ENCODE data around the gene GALNT9. TPM values are rescaled to one million over a fixed set of nuclear protein-coding genes. Genes with fewer than 3 reads are reported as not detected.

The GALNT9 gene
- total and polyA plus RNA-seq, 2 donors (not counting 1 experiment from before 2014, with no cell fraction given), result 0.71 to 2.4 TPM

DNA sequence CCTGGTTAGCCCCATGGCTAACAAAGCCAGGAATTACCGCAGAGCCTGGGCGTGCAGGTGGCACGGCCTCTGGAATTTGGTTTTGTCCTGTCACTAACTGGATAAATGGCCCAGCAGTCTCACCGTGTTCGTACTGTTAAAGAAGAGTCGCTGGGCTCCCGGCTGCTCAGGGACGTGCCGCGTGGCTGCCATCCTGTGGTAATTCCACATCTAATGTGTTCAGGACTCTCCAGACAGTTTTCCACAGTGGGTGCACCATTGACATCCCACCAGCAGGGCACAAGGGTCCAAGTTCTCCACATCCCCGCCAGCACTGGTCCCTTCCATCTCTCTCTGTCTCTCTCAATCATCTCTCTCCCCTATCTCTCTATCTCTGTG is 165.5 kb downstream of the GALNT9 start:
- Histone ChIP-seq H3K4me3 (ENCODE audit: control extremely low read depth in 1 of 5, extremely low read depth in 1 of 5, insufficient read depth in 1 of 5, low read depth in 2 of 5, low read length in 4 of 5) (no peak overlapping the region), H3K27ac (ENCODE audit: low read length in 2 of 2) (no peak overlapping the region), H3K9ac (ENCODE audit: low read length) (no peak overlapping the region), H3K4me2 (replicated peaks; ENCODE audit: low read depth, low read length, poor library complexity, severe bottlenecking) (no peak overlapping the region), H3K27me3 (replicated peaks in 1 of 4; ENCODE audit: control extremely low read depth in 1 of 4, control insufficient read depth in 3 of 4, insufficient read depth in 4 of 4, low read length in 3 of 4) (peaks cover 0 to 7% (median 0%) of the 10 kb centered on the region in 4 experiments), H3K4me1 (ENCODE audit: control insufficient read depth in 2 of 2, insufficient read depth in 2 of 2, low read length in 2 of 2) (no peaks in the 10 kb centered on the region), H3K9me3 (ENCODE audit: control extremely low read depth in 1 of 3, control insufficient read depth in 2 of 3, insufficient read depth in 1 of 3, low read length in 2 of 3) (peaks cover 0 to 20% (median 0%) of the 10 kb centered on the region in 3 donors), H3K36me3 (replicated peaks in 1 of 2; ENCODE audit: control extremely low read depth in 1 of 2, control insufficient read depth in 1 of 2, extremely low read depth in 1 of 2, insufficient read depth in 2 of 2, low read length in 1 of 2) (no peaks in the 10 kb centered on the region), H2AFZ (ENCODE audit: insufficient read depth, low read depth, low read length, poor library complexity, severe bottlenecking) (no peak overlapping the region), H4K20me1 (ENCODE audit: control insufficient read depth, insufficient read depth, low read length, poor library complexity, severe bottlenecking) (no peaks in the 10 kb centered on the region), H3K79me2 (ENCODE audit: control insufficient read depth, insufficient read depth, low read length) (no peaks in the 10 kb centered on the region)
- Mint-ChIP-seq H3K4me3 (no peak overlapping the region), H3K27ac (no peak overlapping the region), H3K27me3 (no peaks in the 10 kb centered on the region), H3K9me3 (ENCODE audit: insufficient read depth) (no peaks in the 10 kb centered on the region), H3K4me1 (no peaks in the 10 kb centered on the region)
- ATAC-seq (ENCODE audit: low read depth), result no peak
- TF ChIP-seq, protein P1, sequence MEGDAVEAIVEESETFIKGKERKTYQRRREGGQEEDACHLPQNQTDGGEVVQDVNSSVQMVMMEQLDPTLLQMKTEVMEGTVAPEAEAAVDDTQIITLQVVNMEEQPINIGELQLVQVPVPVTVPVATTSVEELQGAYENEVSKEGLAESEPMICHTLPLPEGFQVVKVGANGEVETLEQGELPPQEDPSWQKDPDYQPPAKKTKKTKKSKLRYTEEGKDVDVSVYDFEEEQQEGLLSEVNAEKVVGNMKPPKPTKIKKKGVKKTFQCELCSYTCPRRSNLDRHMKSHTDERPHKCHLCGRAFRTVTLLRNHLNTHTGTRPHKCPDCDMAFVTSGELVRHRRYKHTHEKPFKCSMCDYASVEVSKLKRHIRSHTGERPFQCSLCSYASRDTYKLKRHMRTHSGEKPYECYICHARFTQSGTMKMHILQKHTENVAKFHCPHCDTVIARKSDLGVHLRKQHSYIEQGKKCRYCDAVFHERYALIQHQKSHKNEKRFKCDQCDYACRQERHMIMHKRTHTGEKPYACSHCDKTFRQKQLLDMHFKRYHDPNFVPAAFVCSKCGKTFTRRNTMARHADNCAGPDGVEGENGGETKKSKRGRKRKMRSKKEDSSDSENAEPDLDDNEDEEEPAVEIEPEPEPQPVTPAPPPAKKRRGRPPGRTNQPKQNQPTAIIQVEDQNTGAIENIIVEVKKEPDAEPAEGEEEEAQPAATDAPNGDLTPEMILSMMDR (IDR thresholded peaks at IDR 0.05), result no peak
- no peak for TF ChIP-seq EZH2 (IDR thresholded peaks at IDR 0.05; ENCODE audit: borderline replicate concordance, insufficient read depth, low read depth, low read length, poor library complexity, severe bottlenecking)
- intact Hi-C loops (cut with micrococcal nuclease), result no loop called here
- ChIA-PET POLR2A (no interaction called here), CTCF (interaction anchor here (2.9 kb wide), 1 partner anchor 10 kb away, joined by 7 read pairs; no protein-coding TSS in a partner anchor)
- DNase-seq, result no peak
- WGBS (ENCODE audit: insufficient coverage), result 76% methylated on average over 11 of the region's 11 CpGs

DNA sequence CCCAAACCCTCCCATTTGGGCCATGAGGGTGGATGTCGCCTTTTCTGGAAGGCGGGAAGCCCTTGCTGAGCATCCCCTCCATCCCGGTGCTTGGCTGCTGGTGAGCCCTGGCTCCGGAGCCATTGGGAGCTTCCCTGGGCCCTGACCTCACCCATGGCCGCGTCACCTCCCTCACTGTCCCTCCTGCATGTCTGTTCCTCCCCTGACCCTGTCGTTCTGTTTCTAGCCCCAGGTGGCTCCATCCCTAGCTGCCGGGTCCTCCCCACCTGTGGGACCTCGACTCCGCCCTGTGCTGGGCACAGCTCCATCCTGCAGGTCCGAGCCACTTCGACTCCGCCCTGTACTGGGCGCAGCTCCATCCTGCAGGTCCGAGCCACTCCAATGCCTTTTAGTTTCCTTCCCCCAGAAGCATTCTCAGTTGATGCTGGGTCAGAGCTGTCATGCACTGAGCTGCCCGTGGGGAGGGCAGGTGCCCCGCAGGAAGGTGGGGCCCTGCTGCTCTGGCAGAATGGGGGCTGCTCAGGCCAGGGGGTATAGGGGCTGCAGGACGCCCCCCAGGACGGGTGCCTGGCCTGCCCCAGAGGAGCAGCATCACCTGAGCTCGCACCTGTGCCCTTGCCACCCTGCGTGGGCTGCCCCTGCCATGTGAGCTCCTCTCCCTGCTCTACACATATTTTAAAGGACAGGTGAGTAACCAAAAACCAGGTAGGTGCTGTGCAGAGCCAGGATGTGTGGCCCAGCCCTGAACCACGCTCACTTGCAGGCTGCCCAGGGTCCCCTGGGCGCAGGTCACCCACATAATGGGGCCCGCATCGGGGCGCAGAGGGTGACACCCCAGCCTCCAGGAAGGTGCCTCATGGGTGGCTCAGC is 166.1 kb downstream of the GALNT9 start:
- ATAC-seq (ENCODE audit: low read depth), result no peak

More for the DNA sequence above, 166.1 kb downstream of the GALNT9 start:
- Histone ChIP-seq H3K9me3 (ENCODE audit: control extremely low read depth in 1 of 3, control insufficient read depth in 2 of 3, insufficient read depth in 1 of 3, low read length in 2 of 3) (peaks cover 0 to 20% (median 0%) of the 10 kb centered on the region in 3 donors), H3K4me2 (replicated peaks; ENCODE audit: low read depth, low read length, poor library complexity, severe bottlenecking) (no peak overlapping the region), H3K79me2 (ENCODE audit: control insufficient read depth, insufficient read depth, low read length) (no peaks in the 10 kb centered on the region), H2AFZ (ENCODE audit: insufficient read depth, low read depth, low read length, poor library complexity, severe bottlenecking) (no peak overlapping the region), H3K27ac (ENCODE audit: low read length in 2 of 2) (no peak overlapping the region), H3K4me1 (ENCODE audit: control insufficient read depth in 2 of 2, insufficient read depth in 2 of 2, low read length in 2 of 2) (no peaks in the 10 kb centered on the region), H3K4me3 (ENCODE audit: control extremely low read depth in 1 of 5, extremely low read depth in 1 of 5, insufficient read depth in 1 of 5, low read depth in 2 of 5, low read length in 4 of 5) (no peak overlapping the region), H3K9ac (ENCODE audit: low read length) (no peak overlapping the region), H4K20me1 (ENCODE audit: control insufficient read depth, insufficient read depth, low read length, poor library complexity, severe bottlenecking) (no peaks in the 10 kb centered on the region), H3K36me3 (replicated peaks in 1 of 2; ENCODE audit: control extremely low read depth in 1 of 2, control insufficient read depth in 1 of 2, extremely low read depth in 1 of 2, insufficient read depth in 2 of 2, low read length in 1 of 2) (peaks cover 0 to 1% of the 10 kb centered on the region in 2 experiments), H3K27me3 (replicated peaks in 1 of 4; ENCODE audit: control extremely low read depth in 1 of 4, control insufficient read depth in 3 of 4, insufficient read depth in 4 of 4, low read length in 3 of 4) (peaks cover 0 to 4% (median 0%) of the 10 kb centered on the region in 4 experiments)
- Mint-ChIP-seq H3K4me1 (no peaks in the 10 kb centered on the region), H3K27me3 (no peaks in the 10 kb centered on the region), H3K4me3 (no peak overlapping the region), H3K9me3 (ENCODE audit: insufficient read depth) (no peaks in the 10 kb centered on the region), H3K27ac (no peak overlapping the region)
- intact Hi-C loops (cut with micrococcal nuclease), result no loop called here
- TF ChIP-seq, protein P1 (IDR thresholded peaks at IDR 0.05), result no peak
- no peak for TF ChIP-seq EZH2 (IDR thresholded peaks at IDR 0.05; ENCODE audit: borderline replicate concordance, insufficient read depth, low read depth, low read length, poor library complexity, severe bottlenecking)
- WGBS (ENCODE audit: insufficient coverage), result 67% methylated on average over 26 of the region's 26 CpGs
- CTCF ChIA-PET, result interaction anchor here (2.9 kb wide), 1 partner anchor 9 kb away, joined by 7 read pairs; no protein-coding TSS in a partner anchor
- POLR2A ChIA-PET, result no interaction called here
- DNase-seq, result no peak

Measured in B cell (primary cell).